ENCODE results near the gene GPN2.
A peak's percentile ranks its signal among the peaks of the same experiment; 100 is the strongest.

Gene GPN2

GRCh38 chr1:26831546-26832248, 58.4 kb downstream of the GPN2 start:
- DNase-seq, result no peak

GRCh38 chr1:26831059-26831458, 59.0 kb downstream of the GPN2 start:
- DNase-seq, result no peak

- no peak for DNase-seq
Measured at GRCh38 chr1:26829184-26829911, 60.7 kb downstream of the GPN2 start.

GRCh38 chr1:26828411-26828991, 61.6 kb downstream of the GPN2 start:
- no peak for DNase-seq

GRCh38 chr1:26827663-26828062, 62.4 kb downstream of the GPN2 start:
- DNase-seq, result no peak

GRCh38 chr1:26827106-26827604, 62.9 kb downstream of the GPN2 start:
- no peak for DNase-seq

GRCh38 chr1:26826261-26827105, 63.6 kb downstream of the GPN2 start, which contains the start of gene ZDHHC18:
Gene ZDHHC18 (plus strand): TSS chr1:26826688. CDS start chr1:26826805, 117 bp downstream.
- DNase-seq, result peak; percentile 14

Data from amniotic stem cell (primary cell).